Activated T-cell treated with anti-CD3 and anti-CD28 coated beads for 1 hour (primary cell): ENCODE measurements around the gene ROS1.
"Not testable (repeated sequence)": the region's sequence is repeated elsewhere in the genome, so short reads cannot be mapped to it uniquely, and the experiment has no call there.

Experiments used
- DNase-seq: peaks from one replicate; pipeline ENCODE4 v3.0.0-alpha.2; 2020; ENCODE audit warnings: low read depth

ROS1 gene

DNA sequence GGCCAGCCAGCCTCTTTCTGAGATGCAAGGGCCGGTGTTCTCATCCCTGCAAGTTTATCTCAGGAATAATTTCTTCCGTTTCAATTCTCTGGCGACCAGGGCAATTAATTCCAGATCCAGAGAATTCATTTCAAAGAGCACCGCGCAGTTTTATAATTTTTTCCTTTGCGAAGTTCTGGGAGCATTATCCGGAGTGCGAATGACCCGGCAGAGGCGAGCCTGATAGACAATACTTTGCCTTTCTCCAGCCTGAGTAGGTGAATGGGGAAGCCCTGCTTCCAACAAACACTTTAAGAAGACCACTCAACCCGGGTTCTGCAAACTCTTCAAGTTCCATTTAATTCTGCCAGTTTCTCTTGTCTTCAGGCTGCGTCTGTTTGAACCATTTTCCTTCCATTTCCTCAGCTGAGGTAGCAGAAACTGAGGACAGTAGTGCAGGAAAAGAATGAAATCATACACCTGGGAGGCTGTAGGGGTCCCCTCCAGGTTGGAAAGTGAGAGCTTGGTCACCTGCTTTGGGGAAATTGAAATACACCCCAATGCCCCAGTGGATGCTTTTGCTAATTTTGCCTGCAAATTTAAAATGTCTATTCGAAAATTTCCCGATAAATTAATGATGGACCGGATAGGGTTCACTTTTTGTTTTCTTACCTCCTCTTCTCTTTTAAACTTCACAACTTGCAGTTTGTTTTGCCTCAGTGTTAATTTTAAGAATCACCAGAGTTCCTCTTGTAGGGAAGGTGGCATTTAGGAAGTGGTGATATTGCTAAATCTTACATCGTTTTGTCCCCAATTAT, 159.3 kb downstream of the ROS1 start:
- DNase-seq: no peak

- DNase-seq: no peak
Measured at GRCh38 chr6:117265410-117266256, 160.1 kb downstream of the ROS1 start, which contains the start of gene VGLL2. Gene VGLL2, plus strand, starts transcription at chr6:117265558. Its CDS starts 206 bp downstream, at chr6:117265764.

DNA sequence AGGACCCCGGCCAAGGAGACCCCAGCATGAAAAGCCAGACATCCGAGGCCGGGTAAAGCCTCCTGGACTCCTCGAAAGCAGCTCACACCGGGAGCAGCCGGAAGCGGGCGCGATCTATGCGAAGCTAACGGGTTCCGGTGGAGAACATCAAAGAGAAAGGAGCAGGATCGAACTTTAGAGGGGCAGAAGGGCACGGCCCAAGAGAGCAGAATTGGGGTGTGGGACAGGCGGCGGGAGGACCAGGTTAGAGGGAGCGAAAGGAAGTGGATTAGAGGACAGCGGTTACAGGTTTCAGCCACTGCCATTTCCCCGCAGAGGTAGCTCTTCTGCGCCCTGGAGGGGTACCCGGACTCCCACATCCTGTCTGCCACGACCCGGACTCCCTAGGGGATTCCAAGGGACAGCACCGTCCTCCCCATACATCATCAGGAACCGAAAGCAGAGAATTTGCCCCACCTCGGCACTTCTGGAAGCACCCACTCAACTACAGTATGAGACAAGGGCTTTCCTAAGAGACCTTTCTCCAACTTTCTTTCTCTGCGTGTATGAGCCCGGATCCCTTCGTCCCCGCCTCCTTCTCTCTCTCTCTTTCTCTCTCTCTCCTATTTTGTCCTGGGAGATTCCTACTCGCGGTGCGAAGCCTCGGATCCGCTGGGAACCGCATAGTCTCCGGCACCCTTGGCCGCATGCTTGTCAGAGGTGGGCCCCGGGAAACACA, 160.9 kb downstream of the ROS1 start:
- no peak for DNase-seq

- no peak for DNase-seq
Measured at GRCh38 chr6:117264369-117264691, 161.4 kb downstream of the ROS1 start.

- DNase-seq: no peak
Measured at GRCh38 chr6:117263353-117263927, 162.3 kb downstream of the ROS1 start.

- no peak for DNase-seq
Measured at GRCh38 chr6:117262799-117263198, 162.9 kb downstream of the ROS1 start.

DNA sequence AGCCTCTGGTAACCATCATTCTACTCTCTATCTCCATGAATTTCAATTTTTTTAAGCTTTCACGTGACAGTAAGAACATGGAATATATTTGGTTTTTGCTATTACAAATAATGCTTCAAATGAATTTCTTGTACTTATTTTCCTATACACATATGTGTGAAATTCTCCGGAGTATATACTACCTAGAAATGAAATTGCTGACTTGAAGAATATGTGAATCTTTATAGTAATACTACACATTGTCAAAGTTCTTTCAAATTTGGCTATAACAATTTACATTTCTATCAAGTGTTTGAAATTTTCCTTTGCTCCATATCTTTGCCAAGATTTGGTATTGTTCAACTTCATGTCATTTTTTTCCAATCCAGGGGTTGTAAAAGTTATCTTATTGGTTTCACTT, 172.0 kb downstream of the ROS1 start:
- DNase-seq: no peak

- DNase-seq: not testable (repeated sequence)
Measured at GRCh38 chr6:117244979-117245378, 180.8 kb downstream of the ROS1 start.

- not testable (repeated sequence) for DNase-seq
Measured at GRCh38 chr6:117244571-117244970, 181.2 kb downstream of the ROS1 start.
